ENCODE data around the gene MUC2. TPM values are rescaled to one million over a fixed set of nuclear protein-coding genes. Genes with fewer than 3 reads are reported as not detected.

The MUC2 gene
- total and polyA plus RNA-seq, 2 of the 13 experiments (the other 11 are each of a cell fraction or from before 2014, with no cell fraction given), result not detected

GRCh38 chr11:1053121-1053901 is 21.4 kb upstream of the MUC2 start (continued):
- TF ChIP-seq ARHGAP35 (CRISPR knock-in tag; IDR thresholded peaks at IDR 0.05; ENCODE audit: borderline replicate concordance) (no peak), KMT2B (CRISPR knock-in tag; IDR thresholded peaks at IDR 0.05) (no peak), CSRNP1 (CRISPR knock-in tag; IDR thresholded peaks at IDR 0.05) (no peak), RNF219 (CRISPR knock-in tag; IDR thresholded peaks at IDR 0.05) (no peak), AHDC1 (CRISPR knock-in tag; IDR thresholded peaks at IDR 0.05; ENCODE audit: borderline replicate concordance) (no peak), RFX1 (IDR thresholded peaks at IDR 0.05) (no peak), ADNP (CRISPR knock-in tag; IDR thresholded peaks at IDR 0.05) (no peak)

Measured in HepG2 (cell line).